Measurements from ENCODE around the gene PSG5.
"Not testable (repeated sequence)": the region's sequence is repeated elsewhere in the genome, so short reads cannot be mapped to it uniquely, and the experiment has no call there.

- not testable (repeated sequence) for TF ChIP-seq CTCF, EP300 (IDR thresholded peaks at IDR 0.05)
Observed at GRCh38 chr19:43162261-43162660, 24.1 kb downstream of the PSG5 start.
